ENCODE measurements around the gene FRMD5. TPM values are rescaled to one million over a fixed set of nuclear protein-coding genes. Genes with fewer than 3 reads are reported as not detected.

FRMD5 gene
- total RNA-seq, 1 experiment from 2014 or later = 27.2 TPM

DNA sequence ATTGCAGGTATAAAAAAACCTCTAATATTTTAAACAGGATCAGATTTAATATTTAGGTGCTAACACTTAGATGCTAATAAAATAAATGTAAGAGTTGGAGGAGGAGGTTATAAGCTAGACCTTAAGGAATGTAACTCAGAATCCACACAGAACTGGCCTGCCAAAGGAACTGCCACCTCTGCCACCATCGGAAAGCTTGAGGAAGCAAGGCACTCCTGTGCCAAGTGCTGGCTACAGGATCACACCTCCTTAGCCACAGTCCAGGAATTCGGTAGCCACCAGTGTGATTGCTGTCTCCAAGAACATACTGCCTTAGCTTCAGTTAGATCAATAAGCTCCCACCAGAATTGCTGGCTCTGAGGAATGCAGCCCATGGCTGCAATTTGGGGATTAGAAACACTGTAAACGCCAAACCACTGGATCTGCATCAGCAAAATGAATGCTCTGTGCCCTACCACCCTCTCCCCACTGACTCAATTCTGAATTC is 58.0 kb downstream of the FRMD5 start:
- ATAC-seq (no peak), DNase-seq (ENCODE audit: low read depth, low spot score) (no peak)
- RAD21 ChIA-PET (ENCODE audit: low non-redundant PET in 1 of 2, low total read pairs in 2 of 2, uncharacterized antibody in 2 of 2, unreplicated experiment in 2 of 2) = no interaction called here
- no TSS peak for BruUV-seq (replicated peaks)
- no peak overlapping the region for H3K27ac ChIP-seq (ENCODE audit: low read depth, low read length)
- H3K36me3 ChIP-seq (ENCODE audit: control insufficient read depth in 1 of 2, insufficient read depth in 2 of 2, low read length in 2 of 2) = no peaks in the 10 kb centered on the region; a peak in 1 of 4 replicates
- no peak overlapping the region for H2AFZ ChIP-seq (ENCODE audit: low read depth, low read length, poor library complexity, severe bottlenecking)
- no peaks in the 10 kb centered on the region for H3K27me3 ChIP-seq (ENCODE audit: insufficient read depth, low read length)
- CTCF ChIA-PET = interaction anchor here (0.8 kb wide), 1 partner anchor 71 kb away, joined by 4 read pairs; no protein-coding TSS in a partner anchor
- no peak overlapping the region for H3K4me3 ChIP-seq (replicated peaks in 1 of 2; ENCODE audit: low read depth in 1 of 2, low read length in 2 of 2)
- H3K9ac ChIP-seq (ENCODE audit: low read length) = no peak overlapping the region
- intact Hi-C loops (cut with micrococcal nuclease) = no loop called here
- no peaks in the 10 kb centered on the region; the same call in 1 of the 2 replicates for H4K20me1 ChIP-seq (ENCODE audit: insufficient read depth)
- peaks cover 11 to 31% of the 10 kb centered on the region in 2 experiments for H3K4me1 ChIP-seq (ENCODE audit: control insufficient read depth in 1 of 2, insufficient read depth in 2 of 2, low read length in 2 of 2)
- H3K4me2 ChIP-seq (ENCODE audit: low read length) = no peak overlapping the region
- TF ChIP-seq SP1 (IDR thresholded peaks at IDR 0.05; ENCODE audit: low read depth) (no peak), SIN3A (IDR thresholded peaks at IDR 0.05; ENCODE audit: low read depth) (no peak), RAD21 (IDR thresholded peaks at IDR 0.05; ENCODE audit: low read depth) (no peak), FOSL1 (IDR thresholded peaks at IDR 0.05; ENCODE audit: low read depth) (no peak), CEBPB (IDR thresholded peaks at IDR 0.05; ENCODE audit: low read depth) (no peak), JUND (IDR thresholded peaks at IDR 0.05) (no peak), EGR1 (IDR thresholded peaks at IDR 0.05; ENCODE audit: low read depth) (no peak), ZNF274 (IDR thresholded peaks at IDR 0.05; ENCODE audit: low read depth, low read length) (no peak), EZH2phosphoT487 (IDR thresholded peaks at IDR 0.05; ENCODE audit: borderline replicate concordance) (no peak), SRF (IDR thresholded peaks at IDR 0.05; ENCODE audit: low read depth) (no peak), YY1 (IDR thresholded peaks at IDR 0.05; ENCODE audit: extremely low read depth, insufficient replicate concordance, low read depth, low read length) (no peak), CBX3 (IDR thresholded peaks at IDR 0.05; ENCODE audit: low read depth) (no peak), ELF1 (IDR thresholded peaks at IDR 0.05; ENCODE audit: borderline replicate concordance, low read depth) (no peak), EZH2 (IDR thresholded peaks at IDR 0.05) (no peak), TCF7L2 (IDR thresholded peaks at IDR 0.05; ENCODE audit: borderline replicate concordance, extremely low read depth, insufficient read depth, insufficient read length) (no peak)
- TF ChIP-seq, protein P1, sequence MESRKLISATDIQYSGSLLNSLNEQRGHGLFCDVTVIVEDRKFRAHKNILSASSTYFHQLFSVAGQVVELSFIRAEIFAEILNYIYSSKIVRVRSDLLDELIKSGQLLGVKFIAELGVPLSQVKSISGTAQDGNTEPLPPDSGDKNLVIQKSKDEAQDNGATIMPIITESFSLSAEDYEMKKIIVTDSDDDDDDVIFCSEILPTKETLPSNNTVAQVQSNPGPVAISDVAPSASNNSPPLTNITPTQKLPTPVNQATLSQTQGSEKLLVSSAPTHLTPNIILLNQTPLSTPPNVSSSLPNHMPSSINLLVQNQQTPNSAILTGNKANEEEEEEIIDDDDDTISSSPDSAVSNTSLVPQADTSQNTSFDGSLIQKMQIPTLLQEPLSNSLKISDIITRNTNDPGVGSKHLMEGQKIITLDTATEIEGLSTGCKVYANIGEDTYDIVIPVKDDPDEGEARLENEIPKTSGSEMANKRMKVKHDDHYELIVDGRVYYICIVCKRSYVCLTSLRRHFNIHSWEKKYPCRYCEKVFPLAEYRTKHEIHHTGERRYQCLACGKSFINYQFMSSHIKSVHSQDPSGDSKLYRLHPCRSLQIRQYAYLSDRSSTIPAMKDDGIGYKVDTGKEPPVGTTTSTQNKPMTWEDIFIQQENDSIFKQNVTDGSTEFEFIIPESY (IDR thresholded peaks at IDR 0.05; ENCODE audit: extremely low read depth, insufficient replicate concordance, low read length) = no peak
- TF ChIP-seq, protein P2, sequence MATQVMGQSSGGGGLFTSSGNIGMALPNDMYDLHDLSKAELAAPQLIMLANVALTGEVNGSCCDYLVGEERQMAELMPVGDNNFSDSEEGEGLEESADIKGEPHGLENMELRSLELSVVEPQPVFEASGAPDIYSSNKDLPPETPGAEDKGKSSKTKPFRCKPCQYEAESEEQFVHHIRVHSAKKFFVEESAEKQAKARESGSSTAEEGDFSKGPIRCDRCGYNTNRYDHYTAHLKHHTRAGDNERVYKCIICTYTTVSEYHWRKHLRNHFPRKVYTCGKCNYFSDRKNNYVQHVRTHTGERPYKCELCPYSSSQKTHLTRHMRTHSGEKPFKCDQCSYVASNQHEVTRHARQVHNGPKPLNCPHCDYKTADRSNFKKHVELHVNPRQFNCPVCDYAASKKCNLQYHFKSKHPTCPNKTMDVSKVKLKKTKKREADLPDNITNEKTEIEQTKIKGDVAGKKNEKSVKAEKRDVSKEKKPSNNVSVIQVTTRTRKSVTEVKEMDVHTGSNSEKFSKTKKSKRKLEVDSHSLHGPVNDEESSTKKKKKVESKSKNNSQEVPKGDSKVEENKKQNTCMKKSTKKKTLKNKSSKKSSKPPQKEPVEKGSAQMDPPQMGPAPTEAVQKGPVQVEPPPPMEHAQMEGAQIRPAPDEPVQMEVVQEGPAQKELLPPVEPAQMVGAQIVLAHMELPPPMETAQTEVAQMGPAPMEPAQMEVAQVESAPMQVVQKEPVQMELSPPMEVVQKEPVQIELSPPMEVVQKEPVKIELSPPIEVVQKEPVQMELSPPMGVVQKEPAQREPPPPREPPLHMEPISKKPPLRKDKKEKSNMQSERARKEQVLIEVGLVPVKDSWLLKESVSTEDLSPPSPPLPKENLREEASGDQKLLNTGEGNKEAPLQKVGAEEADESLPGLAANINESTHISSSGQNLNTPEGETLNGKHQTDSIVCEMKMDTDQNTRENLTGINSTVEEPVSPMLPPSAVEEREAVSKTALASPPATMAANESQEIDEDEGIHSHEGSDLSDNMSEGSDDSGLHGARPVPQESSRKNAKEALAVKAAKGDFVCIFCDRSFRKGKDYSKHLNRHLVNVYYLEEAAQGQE (IDR thresholded peaks at IDR 0.05; ENCODE audit: low read depth) = no peak
- TF ChIP-seq, protein P3, sequence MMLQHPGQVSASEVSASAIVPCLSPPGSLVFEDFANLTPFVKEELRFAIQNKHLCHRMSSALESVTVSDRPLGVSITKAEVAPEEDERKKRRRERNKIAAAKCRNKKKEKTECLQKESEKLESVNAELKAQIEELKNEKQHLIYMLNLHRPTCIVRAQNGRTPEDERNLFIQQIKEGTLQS (IDR thresholded peaks at IDR 0.05) = no peak
- TF ChIP-seq, protein P4, sequence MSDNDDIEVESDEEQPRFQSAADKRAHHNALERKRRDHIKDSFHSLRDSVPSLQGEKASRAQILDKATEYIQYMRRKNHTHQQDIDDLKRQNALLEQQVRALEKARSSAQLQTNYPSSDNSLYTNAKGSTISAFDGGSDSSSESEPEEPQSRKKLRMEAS (IDR thresholded peaks at IDR 0.05) = no peak
- H3K79me2 ChIP-seq (ENCODE audit: insufficient read depth, low read length) = peaks cover 83% of the 10 kb centered on the region
- POLR2A ChIA-PET = no interaction called here
- no peaks in the 10 kb centered on the region for H3K9me3 ChIP-seq (ENCODE audit: control insufficient read depth in 1 of 2, insufficient read depth in 1 of 2, low read depth in 1 of 2, low read length in 2 of 2)
- H3K9me2 ChIP-seq (ENCODE audit: insufficient read depth) = no peaks in the 10 kb centered on the region
